ENCODE results near the gene ATN1.
"Not testable (repeated sequence)": the region's sequence is repeated elsewhere in the genome, so short reads cannot be mapped to it uniquely, and the experiment has no call there.

Gene ATN1

DNA sequence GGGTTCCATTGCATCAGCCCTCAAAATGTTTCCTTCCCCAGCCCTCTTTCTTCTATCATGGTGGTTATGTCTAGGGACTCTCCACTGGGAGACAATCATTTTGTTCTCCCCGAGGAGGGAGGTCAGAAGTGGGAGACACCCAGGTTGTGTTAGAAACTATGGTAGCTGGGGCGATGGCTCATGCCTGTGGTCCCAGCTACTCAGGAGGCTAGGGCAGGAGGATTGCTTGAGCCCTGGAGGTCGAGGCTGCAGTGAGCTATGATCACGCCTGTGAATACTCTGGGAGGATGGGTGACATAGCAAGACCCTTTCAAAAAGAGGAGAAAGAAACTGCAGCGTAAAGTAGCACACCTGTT lies 36.1 kb upstream of the ATN1 start:
- Histone ChIP-seq H3K79me2 (ENCODE audit: control insufficient read depth, low read length) (no peaks in the 10 kb centered on the region), H3K36me3 (ENCODE audit: control insufficient read depth, low read length) (no peaks in the 10 kb centered on the region), H4K20me1 (ENCODE audit: control insufficient read depth, insufficient read depth, low read depth, low read length) (no peaks in the 10 kb centered on the region), H3K4me3 (ENCODE audit: low read length) (peak overlapping the region; percentile 72), H3K9me2 (replicated peaks; ENCODE audit: control insufficient read depth, low read length) (no peaks in the 10 kb centered on the region), H3K27ac (ENCODE audit: low read depth, low read length) (peak overlapping the region; percentile 67), H3K9me3 (ENCODE audit: control insufficient read depth, insufficient read depth, low read length) (no peaks in the 10 kb centered on the region), H3K27me3 (ENCODE audit: control insufficient read depth, low read length) (no peaks in the 10 kb centered on the region), H3K4me1 (ENCODE audit: control insufficient read depth, low read length) (peaks cover 17% of the 10 kb centered on the region), H3F3A (ENCODE audit: control insufficient read depth, insufficient read depth) (0 out of 2 replicates have a peak, but pooled peaks cover 2% of the 10 kb centered on the region), H3K4me2 (ENCODE audit: low read length) (peak overlapping the region; percentile 86)
- TF ChIP-seq, protein P1, sequence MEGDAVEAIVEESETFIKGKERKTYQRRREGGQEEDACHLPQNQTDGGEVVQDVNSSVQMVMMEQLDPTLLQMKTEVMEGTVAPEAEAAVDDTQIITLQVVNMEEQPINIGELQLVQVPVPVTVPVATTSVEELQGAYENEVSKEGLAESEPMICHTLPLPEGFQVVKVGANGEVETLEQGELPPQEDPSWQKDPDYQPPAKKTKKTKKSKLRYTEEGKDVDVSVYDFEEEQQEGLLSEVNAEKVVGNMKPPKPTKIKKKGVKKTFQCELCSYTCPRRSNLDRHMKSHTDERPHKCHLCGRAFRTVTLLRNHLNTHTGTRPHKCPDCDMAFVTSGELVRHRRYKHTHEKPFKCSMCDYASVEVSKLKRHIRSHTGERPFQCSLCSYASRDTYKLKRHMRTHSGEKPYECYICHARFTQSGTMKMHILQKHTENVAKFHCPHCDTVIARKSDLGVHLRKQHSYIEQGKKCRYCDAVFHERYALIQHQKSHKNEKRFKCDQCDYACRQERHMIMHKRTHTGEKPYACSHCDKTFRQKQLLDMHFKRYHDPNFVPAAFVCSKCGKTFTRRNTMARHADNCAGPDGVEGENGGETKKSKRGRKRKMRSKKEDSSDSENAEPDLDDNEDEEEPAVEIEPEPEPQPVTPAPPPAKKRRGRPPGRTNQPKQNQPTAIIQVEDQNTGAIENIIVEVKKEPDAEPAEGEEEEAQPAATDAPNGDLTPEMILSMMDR (IDR thresholded peaks at IDR 0.05; ENCODE audit: low read depth, low read length, poor library complexity, severe bottlenecking): no peak
- no peak for TF ChIP-seq EZH2phosphoT487 (IDR thresholded peaks at IDR 0.05; ENCODE audit: borderline replicate concordance, low read length)

DNA sequence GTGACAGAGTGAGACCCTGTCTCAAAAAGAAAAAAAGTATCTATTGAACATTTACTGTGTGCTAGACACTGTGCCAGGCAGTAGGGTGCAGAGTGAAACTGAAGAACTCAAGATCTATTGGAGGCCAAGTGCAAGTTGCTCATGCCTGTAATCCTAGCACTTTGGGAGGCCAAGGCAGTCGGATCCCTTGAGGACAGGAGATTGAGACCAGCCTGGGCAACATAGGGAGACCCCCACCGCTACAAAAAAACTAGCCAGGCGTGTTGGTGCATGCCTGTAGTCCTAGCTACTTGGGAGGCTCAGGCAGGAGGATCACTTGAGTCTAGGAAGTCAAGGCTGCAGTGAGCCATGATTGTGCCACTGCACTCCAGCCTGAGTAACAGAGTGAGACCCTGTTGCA lies 35.1 kb upstream of the ATN1 start:
- H3K4me3 ChIP-seq (ENCODE audit: low read length); H3K9me2 ChIP-seq (replicated peaks; ENCODE audit: control insufficient read depth, low read length); H3K4me2 ChIP-seq (ENCODE audit: low read length); H3K27me3 ChIP-seq (ENCODE audit: control insufficient read depth, low read length); H3K79me2 ChIP-seq (ENCODE audit: control insufficient read depth, low read length); H4K20me1 ChIP-seq (ENCODE audit: control insufficient read depth, insufficient read depth, low read depth, low read length); H3K27ac ChIP-seq (ENCODE audit: low read depth, low read length); H3K36me3 ChIP-seq (ENCODE audit: control insufficient read depth, low read length); H3F3A ChIP-seq (ENCODE audit: control insufficient read depth, insufficient read depth); H3K9me3 ChIP-seq (ENCODE audit: control insufficient read depth, insufficient read depth, low read length): not testable (repeated sequence)
- H3K4me1 ChIP-seq (ENCODE audit: control insufficient read depth, low read length): peaks cover 17% of the 10 kb centered on the region

DNA sequence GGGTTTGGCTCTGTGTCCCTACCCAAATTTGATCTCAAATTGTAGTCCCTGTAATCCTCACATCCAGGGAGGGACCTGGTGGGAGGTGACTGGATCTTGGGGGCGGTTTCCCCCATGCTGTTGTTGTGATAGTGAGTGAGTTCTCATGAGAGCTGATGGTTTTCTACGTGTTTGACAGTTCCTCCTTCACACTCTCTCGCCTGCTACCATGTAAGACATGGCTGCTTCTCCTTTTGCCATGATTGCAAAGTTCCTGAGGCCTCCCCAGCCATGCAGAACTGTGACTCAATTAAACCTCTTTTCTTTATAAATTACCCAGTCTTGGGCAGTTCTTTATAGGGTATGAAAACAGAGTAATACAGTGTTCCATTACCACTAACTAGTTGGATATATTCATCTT lies 33.4 kb upstream of the ATN1 start:
- Histone ChIP-seq H3K4me3 (ENCODE audit: low read length) (no peak overlapping the region), H4K20me1 (ENCODE audit: control insufficient read depth, insufficient read depth, low read depth, low read length) (no peaks in the 10 kb centered on the region), H3K27me3 (ENCODE audit: control insufficient read depth, low read length) (no peaks in the 10 kb centered on the region), H3F3A (ENCODE audit: control insufficient read depth, insufficient read depth) (0 out of 2 replicates have a peak, but pooled peaks cover 2% of the 10 kb centered on the region), H3K4me1 (ENCODE audit: control insufficient read depth, low read length) (peaks cover 17% of the 10 kb centered on the region), H3K79me2 (ENCODE audit: control insufficient read depth, low read length) (no peaks in the 10 kb centered on the region), H3K4me2 (ENCODE audit: low read length) (no peak overlapping the region), H3K9me2 (replicated peaks; ENCODE audit: control insufficient read depth, low read length) (no peaks in the 10 kb centered on the region), H3K27ac (ENCODE audit: low read depth, low read length) (no peak overlapping the region), H3K9me3 (ENCODE audit: control insufficient read depth, insufficient read depth, low read length) (no peaks in the 10 kb centered on the region), H3K36me3 (ENCODE audit: control insufficient read depth, low read length) (no peaks in the 10 kb centered on the region)
- TF ChIP-seq EZH2phosphoT487 (IDR thresholded peaks at IDR 0.05; ENCODE audit: borderline replicate concordance, low read length): no peak
- TF ChIP-seq, protein P1 (IDR thresholded peaks at IDR 0.05; ENCODE audit: low read depth, low read length, poor library complexity, severe bottlenecking): no peak

DNA sequence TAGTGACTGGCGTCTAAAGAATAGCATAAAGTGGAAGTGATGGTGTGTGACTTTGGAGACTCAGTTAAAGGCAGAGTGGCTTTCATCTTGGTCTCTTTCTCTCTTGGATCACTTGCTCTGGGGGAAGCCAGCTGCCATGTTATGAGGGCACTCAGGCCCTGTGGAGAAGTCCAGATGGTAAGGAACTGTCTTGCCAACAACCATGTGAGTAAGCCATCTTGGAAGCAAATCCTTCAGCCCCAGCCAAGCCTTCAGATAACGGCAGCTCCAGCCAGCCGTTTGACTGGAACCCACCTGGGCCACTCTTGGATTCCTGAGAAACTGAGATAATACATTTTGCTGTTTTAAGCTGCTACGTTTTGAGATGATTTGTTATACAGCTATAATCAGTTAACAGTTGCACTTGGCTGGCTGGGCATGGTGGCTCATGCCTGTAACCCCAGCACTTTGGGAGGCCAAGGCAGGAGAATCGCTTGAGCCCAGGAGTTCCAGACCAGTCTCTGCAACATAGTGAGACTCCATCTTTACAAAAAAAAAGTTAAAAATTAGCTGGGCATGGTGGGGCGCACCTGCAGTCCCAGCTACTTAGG lies 30.8 kb upstream of the ATN1 start:
- Histone ChIP-seq H3F3A (ENCODE audit: control insufficient read depth, insufficient read depth) (no peaks in the 10 kb centered on the region), H3K27me3 (ENCODE audit: control insufficient read depth, low read length) (no peaks in the 10 kb centered on the region), H3K9me3 (ENCODE audit: control insufficient read depth, insufficient read depth, low read length) (no peaks in the 10 kb centered on the region), H3K4me3 (ENCODE audit: low read length) (no peak overlapping the region), H3K27ac (ENCODE audit: low read depth, low read length) (no peak overlapping the region), H3K9me2 (replicated peaks; ENCODE audit: control insufficient read depth, low read length) (no peaks in the 10 kb centered on the region), H3K36me3 (ENCODE audit: control insufficient read depth, low read length) (no peaks in the 10 kb centered on the region), H3K4me1 (ENCODE audit: control insufficient read depth, low read length) (peaks cover 3% of the 10 kb centered on the region), H3K4me2 (ENCODE audit: low read length) (no peak overlapping the region), H4K20me1 (ENCODE audit: control insufficient read depth, insufficient read depth, low read depth, low read length) (no peaks in the 10 kb centered on the region), H3K79me2 (ENCODE audit: control insufficient read depth, low read length) (no peaks in the 10 kb centered on the region)
- TF ChIP-seq, protein P1 (IDR thresholded peaks at IDR 0.05; ENCODE audit: low read depth, low read length, poor library complexity, severe bottlenecking): no peak
- no peak for TF ChIP-seq EZH2phosphoT487 (IDR thresholded peaks at IDR 0.05; ENCODE audit: borderline replicate concordance, low read length)

Data from DOHH2 (cell line).